HepG2 (cell line): ENCODE data around the gene RARA. TPM values are rescaled to one million over a fixed set of nuclear protein-coding genes. Genes with fewer than 3 reads are reported as not detected.
"Not testable (repeated sequence)": the region's sequence is repeated elsewhere in the genome, so short reads cannot be mapped to it uniquely, and the experiment has no call there.

ENCODE experiments used
- ATAC-seq: fragments of 200-7000 bp; cut with Tn5 transposase; 3 replicates; pipeline ENCODE4 v1.9.1; 2020; ENCODE audit warnings: mild to moderate bottlenecking, moderate library complexity
- BruUV-seq: library from RNA; stranded (reverse); fragments of 400-500 nt; replicated peaks from 2 replicates; lab custom pipeline; 2021; lab: Mats Ljungman, UMichigan
- CTCF ChIA-PET: fragments of 300-600 bp; formaldehyde crosslinking; extraction: SDS; loops from one replicate; lab custom pipeline; 2021; ENCODE audit warnings: low total read pairs, inconsistent platforms, low intra/inter-chr PET ratio; lab: Yijun Ruan, JAX
- POLR2A ChIA-PET: fragments of 350-600 bp; sonication (Branson Sonifier 250); formaldehyde crosslinking; loops from one replicate; lab custom pipeline; 2020; ENCODE audit warnings: antibody characterized with exemption, inconsistent platforms; lab: Yijun Ruan, JAX
- DNase-seq: peaks from one replicate; pipeline ENCODE4 v3.0.0-alpha.2; 2015; ENCODE audit warnings: low spot score
- FAIRE-seq: peaks from 3 replicates; lab custom pipeline; 2011; peaks lifted over from hg19 to GRCh38; lab: Jason Lieb, UNC
- H2AFZ ChIP-seq: one replicate; pipeline ENCODE4 v1.6.1; 2011; ENCODE audit warnings: low read length, inconsistent platforms
- H3K27ac ChIP-seq: fragments of 300-600 bp; 3 replicates; pipeline ENCODE4 v1.8.0; 2011; ENCODE audit warnings: mixed run types, mild to moderate bottlenecking, mixed read lengths, low read length, inconsistent platforms; ENCODE audit not compliant: insufficient read depth; ENCODE audit errors: extremely low read length
- H3K27me3 ChIP-seq, 2 experiments: fragments of 200-600 bp in 1 of 2; 2 replicates in 1 of 2; 3 replicates in 1 of 2; pipeline versions ENCODE4 v1.6.0 to v1.8.0; 2011; ENCODE audit warnings: low read length in 2 of 2, mild to moderate bottlenecking in 2 of 2, moderate library complexity in 2 of 2, inconsistent platforms in 1 of 2; ENCODE audit not compliant: insufficient read depth in 2 of 2, control insufficient read depth in 1 of 2
- H3K36me3 ChIP-seq, 2 experiments: fragments of 200-600 bp in 1 of 2; replicated peaks in 1 of 2; 2 replicates in 1 of 2; 3 replicates in 1 of 2; pipeline versions ENCODE4 v1.5.1 to v1.8.0; 2011; ENCODE audit warnings: low read length in 2 of 2, inconsistent platforms in 1 of 2; ENCODE audit not compliant: insufficient read depth in 2 of 2, control insufficient read depth in 1 of 2
- H3K4me1 ChIP-seq: 2 replicates; pipeline ENCODE4 v1.5.1; 2012; ENCODE audit warnings: low read length, inconsistent platforms; ENCODE audit not compliant: insufficient read depth
- H3K4me2 ChIP-seq: 2 replicates; pipeline ENCODE4 v1.6.0; 2011; ENCODE audit warnings: low read depth, low read length, inconsistent platforms
- H3K4me3 ChIP-seq, 3 experiments: fragments of 200-600 bp in 1 of 3; sonication (generic), shearing (Covaris generic) in 1 of 3; replicated peaks in 1 of 3; 2 replicates each; pipeline ENCODE4 v1.5.1; 2011 to 2016; ENCODE audit warnings: low read length in 3 of 3, inconsistent platforms in 2 of 3, low read depth in 2 of 3, mild to moderate bottlenecking in 2 of 3, control low read depth in 1 of 3, mixed read lengths in 1 of 3; ENCODE audit not compliant: insufficient read depth in 1 of 3
- H3K79me2 ChIP-seq: one replicate; pipeline ENCODE4 v1.6.1; 2011; ENCODE audit warnings: low read length, inconsistent platforms; ENCODE audit not compliant: insufficient read depth
- H3K9ac ChIP-seq: 2 replicates; pipeline ENCODE4 v1.6.0; 2011; ENCODE audit warnings: mild to moderate bottlenecking, low read depth, low read length, inconsistent platforms; ENCODE audit not compliant: insufficient read depth
- H3K9me3 ChIP-seq: 2 replicates; pipeline ENCODE4 v1.5.1; 2012; ENCODE audit warnings: mild to moderate bottlenecking, low read length
- H4K20me1 ChIP-seq: 2 replicates; pipeline ENCODE4 v1.6.0; 2011; ENCODE audit warnings: inconsistent platforms, mild to moderate bottlenecking, low read length, moderate library complexity; ENCODE audit not compliant: insufficient read depth
- RCOR2 ChIP-seq: IDR thresholded peaks from 2 replicates; pipeline ENCODE4 v1.6.1; 2016; ENCODE audit warnings: missing biosample characterization, missing genetic modification reagents
- TCF7L2 ChIP-seq: IDR thresholded peaks from 2 replicates; pipeline ENCODE4 v1.6.1; 2011; ENCODE audit warnings: mild to moderate bottlenecking, low read depth, low read length, moderate library complexity
- ZFP90 ChIP-seq: sonication (generic); formaldehyde crosslinking; IDR thresholded peaks from 2 replicates; pipeline ENCODE4 v1.8.0; 2022; ENCODE audit warnings: missing genetic modification reagents, mild to moderate bottlenecking, inconsistent platforms, borderline replicate concordance
- ZNF121 ChIP-seq: sonication (generic); formaldehyde crosslinking; IDR thresholded peaks from 2 replicates; pipeline ENCODE4 v1.5.0; 2020; ENCODE audit warnings: mild to moderate bottlenecking, missing genetic modification reagents
- ZNF276 ChIP-seq: sonication (generic); formaldehyde crosslinking; IDR thresholded peaks from 2 replicates; pipeline ENCODE4 v1.4.0; 2020; ENCODE audit warnings: mild to moderate bottlenecking, low read depth, missing genetic modification reagents
- WGBS: methylation state at CpG from one replicate; pipeline ENCODE4 v1.1.6; 2017; ENCODE audit warnings: low lambda C conversion rate; 5-methylcytosine and 5-hydroxymethylcytosine counted together
- in situ Hi-C: cut with HindIII; loops from 2 replicates; pipeline ENCODE4 v1.10.0; 2017; ENCODE audit warnings: low pct_unique_long_range_greater_than_20kb; ENCODE audit not compliant: extremely low pct_ligation_motif_present
- intact Hi-C: fragments of 100-400 bp; cut with micrococcal nuclease; formaldehyde crosslinking; loops from one replicate; pipeline ENCODE4 v1.10.0; 2022; ENCODE audit not compliant: unreplicated experiment
- polyA plus RNA-seq, 8 experiments: library from polyadenylated mRNA; depleted of rRNA in 3 of 8; stranded (reverse) in 7 of 8; unstranded in 1 of 8; fragments of >200 nt; fragmentation: Illumina TruSeq in 4 of 8; extraction: Trizol in 4 of 8; gene quantifications; 2 replicates each; pipeline versions ENCODE4 v1.2.1 to v1.2.3, GENCODE V29; 2011 to 2016; ENCODE audit warnings: low read depth in 4 of 8, missing spikeins in 1 of 8, mixed read lengths in 1 of 8; ENCODE audit not compliant: insufficient read depth in 1 of 8
- total RNA-seq, 5 experiments: library from RNA; depleted of rRNA; stranded (reverse); fragments of >200 nt; fragmentation: Illumina TruSeq; extraction: Trizol; gene quantifications; 2 replicates each; pipeline ENCODE4 v1.2.3, GENCODE V29; 2016; ENCODE audit warnings: low read depth in 1 of 5

RARA gene
- total and polyA plus RNA-seq, 2 of the 13 experiments (the other 11 are each of a cell fraction or from before 2014, with no cell fraction given): 6.4 to 8.6 TPM

- TF ChIP-seq ZNF276 (CRISPR knock-in tag): no peak
- TF ChIP-seq TCF7L2: no peak
- TF ChIP-seq RCOR2 (CRISPR knock-in tag): no peak
- TF ChIP-seq ZFP90: no peak
Observed at GRCh38 chr17:40382251-40382650, 73.3 kb downstream of the RARA start (continued).

GRCh38 chr17:40386555-40386954 lies 77.6 kb downstream of the RARA start:
- intact Hi-C loops, H3K27me3 ChIP-seq, BruUV-seq, CTCF ChIA-PET, POLR2A ChIA-PET, H3K4me1 ChIP-seq, H4K20me1 ChIP-seq, DNase-seq, H2AFZ ChIP-seq, H3K79me2 ChIP-seq, H3K9me3 ChIP-seq, H3K4me2 ChIP-seq, H3K9ac ChIP-seq, FAIRE-seq, H3K4me3 ChIP-seq, H3K27ac ChIP-seq, in situ Hi-C loops: not testable (repeated sequence)
- peaks cover 7 to 35% of the 10 kb centered on the region in 2 experiments for H3K36me3 ChIP-seq
- peak; percentile 71 for TF ChIP-seq ZNF121 (CRISPR knock-in tag)
- 0 out of 3 replicates have a peak, but pooled peaks have one; percentile 19 for ATAC-seq
- WGBS: 97% methylated on average over 3 of the region's 3 CpGs
